IMR-90 (cell line): ENCODE results near the gene CCN5. TPM values are rescaled to one million over a fixed set of nuclear protein-coding genes. Genes with fewer than 3 reads are reported as not detected.

Experiments used
- ATAC-seq: fragments of 200-7000 bp; cut with Tn5 transposase; 2 replicates; pipeline ENCODE4 v1.9.1; 2020; ENCODE audit warnings: low read depth, mild to moderate bottlenecking, moderate library complexity
- BruUV-seq: library from RNA; stranded (reverse); fragments of 400-500 nt; replicated peaks from 2 replicates; lab custom pipeline; 2021; lab: Mats Ljungman, UMichigan
- CTCF ChIA-PET: fragments of 300-600 bp; formaldehyde crosslinking; extraction: SDS; loops from one replicate; lab custom pipeline; 2021; ENCODE audit warnings: antibody characterized with exemption; lab: Yijun Ruan, JAX
- POLR2A ChIA-PET: fragments of 300-600 bp; sonication (Branson Sonifier 250); formaldehyde crosslinking; loops from one replicate; lab custom pipeline; 2022; ENCODE audit warnings: antibody characterized with exemption; ENCODE audit not compliant: unreplicated experiment; lab: Charles Lee
- DNase-seq: peaks from one replicate; pipeline ENCODE4 v3.0.0; 2013
- H2AFZ ChIP-seq: replicated peaks from 2 replicates; pipeline ENCODE3; 2013; ENCODE audit warnings: low read length, mild to moderate bottlenecking; ENCODE audit not compliant: poor library complexity
- H2AK5ac ChIP-seq: 2 replicates; pipeline ENCODE4 v1.6.1; 2013; ENCODE audit warnings: low read depth, low read length, inconsistent platforms
- H2AK9ac ChIP-seq: replicated peaks from 2 replicates; pipeline ENCODE3; 2013; ENCODE audit warnings: mild to moderate bottlenecking, low read depth, low read length, moderate library complexity; ENCODE audit not compliant: poor library complexity
- H2BK120ac ChIP-seq: 2 replicates; pipeline ENCODE4 v1.6.1; 2013; ENCODE audit warnings: low read depth, low read length, inconsistent platforms
- H2BK15ac ChIP-seq: 3 replicates; pipeline ENCODE4 v1.6.1; 2013; ENCODE audit warnings: low read depth, low read length, inconsistent platforms
- H2BK20ac ChIP-seq: 2 replicates; pipeline ENCODE4 v1.6.1; 2013; ENCODE audit warnings: low read depth, mild to moderate bottlenecking, inconsistent platforms, low read length, moderate library complexity
- H2BK5ac ChIP-seq: 2 replicates; pipeline ENCODE4 v1.6.1; 2013; ENCODE audit warnings: mild to moderate bottlenecking, low read depth, low read length, inconsistent platforms; ENCODE audit not compliant: poor library complexity, severe bottlenecking
- H3K14ac ChIP-seq: replicated peaks from 2 replicates; pipeline ENCODE4 v1.6.1; 2013; ENCODE audit warnings: low read depth, low read length, inconsistent platforms
- H3K18ac ChIP-seq: 2 replicates; pipeline ENCODE4 v1.6.1; 2013; ENCODE audit warnings: low read depth, low read length, control low read depth
- H3K23ac ChIP-seq: 2 replicates; pipeline ENCODE4 v1.6.1; 2013; ENCODE audit warnings: low read depth, low read length, inconsistent platforms
- H3K27ac ChIP-seq: 2 replicates; pipeline ENCODE4 v1.5.1; 2013; ENCODE audit warnings: mild to moderate bottlenecking, control low read depth, low read length; ENCODE audit not compliant: insufficient read depth
- H3K27me3 ChIP-seq: 2 replicates; pipeline ENCODE4 v1.6.1; 2013; ENCODE audit warnings: low read length; ENCODE audit not compliant: control insufficient read depth, insufficient read depth
- H3K36me3 ChIP-seq: 2 replicates; pipeline ENCODE4 v1.6.1; 2013; ENCODE audit warnings: low read length, mixed read lengths; ENCODE audit not compliant: control insufficient read depth, insufficient read depth
- H3K4ac ChIP-seq: 2 replicates; pipeline ENCODE4 v1.6.1; 2013; ENCODE audit warnings: low read depth, low read length, inconsistent platforms
- H3K4me1 ChIP-seq: 2 replicates; pipeline ENCODE4 v1.6.1; 2013; ENCODE audit warnings: low read length, mixed read lengths; ENCODE audit not compliant: control insufficient read depth, insufficient read depth
- H3K4me2 ChIP-seq: 2 replicates; pipeline ENCODE4 v1.6.1; 2013; ENCODE audit warnings: low read depth, mild to moderate bottlenecking, control low read depth, low read length, moderate library complexity
- H3K4me3 ChIP-seq: 2 replicates; pipeline ENCODE4 v1.5.1; 2013; ENCODE audit warnings: low read depth, mild to moderate bottlenecking, control low read depth, low read length, moderate library complexity; ENCODE audit not compliant: insufficient read depth
- H3K56ac ChIP-seq: 2 replicates; pipeline ENCODE4 v1.6.1; 2013; ENCODE audit warnings: low read length, inconsistent platforms; ENCODE audit not compliant: insufficient read depth; ENCODE audit errors: extremely low read depth
- H3K79me1 ChIP-seq, 2 experiments: 2 replicates each; pipeline ENCODE4 v1.6.1; 2013; ENCODE audit warnings: low read length in 2 of 2, inconsistent platforms in 1 of 2, low read depth in 1 of 2
- H3K9ac ChIP-seq: 2 replicates; pipeline ENCODE4 v1.6.1; 2013; ENCODE audit warnings: low read depth, low read length, control low read depth
- H3K9me1 ChIP-seq: 2 replicates; pipeline ENCODE4 v1.6.1; 2013; ENCODE audit warnings: low read length, inconsistent platforms; ENCODE audit not compliant: insufficient read depth
- H3K9me3 ChIP-seq: 2 replicates; pipeline ENCODE4 v1.6.1; 2013; ENCODE audit warnings: low read length; ENCODE audit not compliant: control insufficient read depth, insufficient read depth
- H4K20me1 ChIP-seq: 2 replicates; pipeline ENCODE4 v1.6.1; 2013; ENCODE audit warnings: low read length, inconsistent platforms; ENCODE audit not compliant: insufficient read depth
- H4K5ac ChIP-seq: 2 replicates; pipeline ENCODE4 v1.6.1; 2013; ENCODE audit warnings: mild to moderate bottlenecking, low read depth, low read length, control low read depth
- H4K8ac ChIP-seq, 2 experiments: 2 replicates each; pipeline ENCODE4 v1.6.1; 2013; ENCODE audit warnings: low read depth in 2 of 2, low read length in 2 of 2, control low read depth in 1 of 2, inconsistent platforms in 1 of 2
- H4K91ac ChIP-seq: 2 replicates; pipeline ENCODE4 v1.6.1; 2013; ENCODE audit warnings: low read depth, low read length, inconsistent platforms; ENCODE audit not compliant: insufficient read depth
- CEBPB ChIP-seq: IDR thresholded peaks from 2 replicates; pipeline ENCODE4 v1.6.1; 2012; ENCODE audit warnings: low read depth, low read length, improper control_type of control experiment
- FOS ChIP-seq: fragments of 150-350 bp; IDR thresholded peaks from 2 replicates; pipeline ENCODE4 v1.6.1; 2016; ENCODE audit warnings: low read depth, low read length
- MAZ ChIP-seq: IDR thresholded peaks from 2 replicates; pipeline ENCODE4 v1.6.1; 2012; ENCODE audit warnings: low read depth, mild to moderate bottlenecking, low read length, improper control_type of control experiment, moderate library complexity, borderline replicate concordance
- NFE2L2 ChIP-seq: fragments of 150-350 bp; IDR thresholded peaks from 2 replicates; pipeline ENCODE4 v1.6.1; 2016; ENCODE audit warnings: low read depth, mild to moderate bottlenecking, low read length
- USF2 ChIP-seq: fragments of 150-350 bp; IDR thresholded peaks from 2 replicates; pipeline ENCODE4 v1.6.1; 2017; ENCODE audit warnings: mild to moderate bottlenecking, antibody characterized with exemption, low read length, low read depth
- WGBS, 2 experiments: methylation state at CpG; one replicate each; pipeline versions ENCODE4 v1.1.5 to v1.1.7; 2013; ENCODE audit warnings: missing lambda C conversion rate in 2 of 2; ENCODE audit not compliant: insufficient read length in 1 of 2; ENCODE audit errors: extremely low coverage in 2 of 2; 5-methylcytosine and 5-hydroxymethylcytosine counted together
- dilution Hi-C: fragments of 300-500 bp; cut with HindIII; formaldehyde crosslinking; loops from one replicate; pipeline ENCODE4 v1.14.3; 2018; ENCODE audit warnings: low sequenced_read_pairs; ENCODE audit not compliant: unreplicated experiment
- in situ Hi-C: fragments of 300-500 bp; cut with MboI; formaldehyde crosslinking; loops from 3 replicates; pipeline ENCODE4 v1.14.3; 2019; ENCODE audit warnings: low sequenced_read_pairs, inconsistent platforms, mixed read lengths
- intact Hi-C: fragments of 100-400 bp; cut with micrococcal nuclease; formaldehyde crosslinking; loops from 2 replicates; pipeline ENCODE4 v1.10.0; 2022
- polyA plus RNA-seq, 3 experiments: library from polyadenylated mRNA; depleted of rRNA; stranded (reverse); fragments of >200 nt; gene quantifications; 2 replicates each; pipeline ENCODE4 v1.2.3, GENCODE V29; 2012; ENCODE audit warnings: low replicate concordance in 1 of 3
- total RNA-seq: library from RNA; depleted of rRNA; stranded (reverse); fragments of >200 nt; gene quantifications from 2 replicates; pipeline ENCODE4 v1.2.3, GENCODE V29; 2012

Gene CCN5
- total and polyA plus RNA-seq, 2 of the 4 experiments (the other 2 are of a cell fraction) = not detected

GRCh38 chr20:44728801-44729443 is 13.8 kb downstream of the CCN5 start:
- WGBS, 2 experiments = no CpG with 5 or more reads among the region's 9 CpGs
- H3K27me3 ChIP-seq = no peaks in the 10 kb centered on the region; the same call in 1 of the 2 replicates
- peak overlapping the region; percentile 6 for H2AK9ac ChIP-seq
- ChIA-PET CTCF (interaction anchor here (0.9 to 2.7 kb wide), 3 partner anchors 24 to 46 kb away, joined by 3 to 10 read pairs (median 3); no protein-coding TSS in a partner anchor), POLR2A (no interaction called here)
- no peaks in the 10 kb centered on the region for H3K36me3 ChIP-seq
- no peak overlapping the region; a peak in 2 of 4 replicates for H4K8ac ChIP-seq
- peak; percentile 68 for DNase-seq
- peaks cover 14% of the 10 kb centered on the region for H3K4me1 ChIP-seq
- H3K79me1 ChIP-seq = no peaks in the 10 kb centered on the region
- intact Hi-C loops = no loop called here
- TF ChIP-seq NFE2L2 = no peak
- TF ChIP-seq MAZ = peak; percentile 99
- peak; percentile 95 for TF ChIP-seq CEBPB
- TF ChIP-seq FOS = 0 out of 2 replicates have a peak, but pooled peaks have one; percentile 22
- no peak for TF ChIP-seq USF2
- BruUV-seq = no TSS peak
- dilution Hi-C loops = no loop called here
- no peak overlapping the region for H3K27ac ChIP-seq
- peak overlapping the region; percentile 40; the same call in 1 of the 2 replicates for H2BK120ac ChIP-seq
- in situ Hi-C loops = no loop called here
- H2BK20ac ChIP-seq = peak overlapping the region; percentile 57; the same call in 1 of the 2 replicates
- H3K9me1 ChIP-seq = no peaks in the 10 kb centered on the region
- H4K91ac ChIP-seq = peak overlapping the region; percentile 36
- H2BK15ac ChIP-seq = peak overlapping the region; percentile 70; the same call in 1 of the 3 replicates
- no peaks in the 10 kb centered on the region for H3K9me3 ChIP-seq
- H3K56ac ChIP-seq = no peak overlapping the region
- 0 out of 2 replicates have a peak overlapping the region, but pooled peaks have one; percentile 45 for H2AK5ac ChIP-seq
- peak overlapping the region; percentile 73; the same call in 1 of the 2 replicates for H3K4me2 ChIP-seq
- H3K23ac ChIP-seq = no peak overlapping the region
- peak overlapping the region; percentile 46; the same call in 1 of the 2 replicates for H3K18ac ChIP-seq
- 0 out of 2 replicates have a peak overlapping the region, but pooled peaks have one; percentile 2 for H4K5ac ChIP-seq
- no peak overlapping the region for H3K4me3 ChIP-seq
- H4K20me1 ChIP-seq = no peaks in the 10 kb centered on the region
- H3K4ac ChIP-seq = peak overlapping the region; percentile 55
- ATAC-seq = peak; percentile 66
- H3K9ac ChIP-seq = 0 out of 2 replicates have a peak overlapping the region, but pooled peaks have one; percentile 33
- no peak overlapping the region for H3K14ac ChIP-seq
- H2AFZ ChIP-seq = no peak overlapping the region
- no peak overlapping the region for H2BK5ac ChIP-seq
